Astrocyte of the cerebellum (primary cell): ENCODE results near the gene NUDT3.

Experiments used
- DNase-seq: peaks from one replicate; pipeline ENCODE4 v3.0.0-alpha.2; 2011; ENCODE audit warnings: low read depth
- H3K4me3 ChIP-seq: 2 replicates; pipeline ENCODE4 v1.5.1; 2011; ENCODE audit warnings: mild to moderate bottlenecking, low read depth, low read length, moderate library complexity
- in situ Hi-C: cut with HindIII; loops from 2 replicates; pipeline ENCODE4 v1.10.0; 2017; ENCODE audit warnings: low sequenced_read_pairs
- TF ChIP-seq, protein P1 (sequence below): IDR thresholded peaks from 2 replicates; pipeline ENCODE4 v1.5.1; 2012; ENCODE audit warnings: low read length, low read depth, moderate library complexity, mild to moderate bottlenecking; ENCODE audit errors: missing control alignments

The NUDT3 gene

DNA sequence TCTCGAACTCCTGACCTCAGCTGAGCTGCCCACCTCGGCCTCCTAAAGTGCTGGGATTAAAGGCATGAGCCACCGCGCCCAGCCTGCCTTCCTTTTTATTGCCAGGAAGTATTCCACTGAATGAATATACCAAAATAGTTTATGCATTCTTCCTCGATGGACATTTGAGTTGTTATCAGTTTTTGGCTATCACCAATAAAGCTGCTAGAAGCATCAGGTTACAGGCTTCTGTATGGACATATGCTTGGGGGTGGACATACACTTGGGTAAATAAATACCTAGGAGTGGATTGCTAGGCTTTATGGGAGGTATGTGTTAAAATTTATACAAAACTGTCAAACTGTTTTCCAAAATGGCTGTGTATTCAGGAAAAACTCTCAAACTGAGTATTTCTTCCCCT is 43.4 kb upstream of the NUDT3 start:
- in situ Hi-C loops = no loop called here
- H3K4me3 ChIP-seq = no peak overlapping the region
- no peak for DNase-seq
- TF ChIP-seq, protein P1, sequence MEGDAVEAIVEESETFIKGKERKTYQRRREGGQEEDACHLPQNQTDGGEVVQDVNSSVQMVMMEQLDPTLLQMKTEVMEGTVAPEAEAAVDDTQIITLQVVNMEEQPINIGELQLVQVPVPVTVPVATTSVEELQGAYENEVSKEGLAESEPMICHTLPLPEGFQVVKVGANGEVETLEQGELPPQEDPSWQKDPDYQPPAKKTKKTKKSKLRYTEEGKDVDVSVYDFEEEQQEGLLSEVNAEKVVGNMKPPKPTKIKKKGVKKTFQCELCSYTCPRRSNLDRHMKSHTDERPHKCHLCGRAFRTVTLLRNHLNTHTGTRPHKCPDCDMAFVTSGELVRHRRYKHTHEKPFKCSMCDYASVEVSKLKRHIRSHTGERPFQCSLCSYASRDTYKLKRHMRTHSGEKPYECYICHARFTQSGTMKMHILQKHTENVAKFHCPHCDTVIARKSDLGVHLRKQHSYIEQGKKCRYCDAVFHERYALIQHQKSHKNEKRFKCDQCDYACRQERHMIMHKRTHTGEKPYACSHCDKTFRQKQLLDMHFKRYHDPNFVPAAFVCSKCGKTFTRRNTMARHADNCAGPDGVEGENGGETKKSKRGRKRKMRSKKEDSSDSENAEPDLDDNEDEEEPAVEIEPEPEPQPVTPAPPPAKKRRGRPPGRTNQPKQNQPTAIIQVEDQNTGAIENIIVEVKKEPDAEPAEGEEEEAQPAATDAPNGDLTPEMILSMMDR = no peak

GRCh38 chr6:34425498-34426410 is 33.3 kb upstream of the NUDT3 start, which contains the start of gene RPS10:
TSS of gene RPS10 (minus strand) at chr6:34426069. CDS start at chr6:34425221, 848 bp downstream.
- in situ Hi-C loops = no loop called here
- DNase-seq = peak; percentile 78
- TF ChIP-seq, protein P1 = no peak
- peak within 1 kb of the TSS; percentile 97 for H3K4me3 ChIP-seq

GRCh38 chr6:34425132-34425497 is 32.6 kb upstream of the NUDT3 start:
- TF ChIP-seq, protein P1 = no peak
- DNase-seq = no peak
- H3K4me3 ChIP-seq = peak overlapping the region; percentile 97
- in situ Hi-C loops = no loop called here

DNA sequence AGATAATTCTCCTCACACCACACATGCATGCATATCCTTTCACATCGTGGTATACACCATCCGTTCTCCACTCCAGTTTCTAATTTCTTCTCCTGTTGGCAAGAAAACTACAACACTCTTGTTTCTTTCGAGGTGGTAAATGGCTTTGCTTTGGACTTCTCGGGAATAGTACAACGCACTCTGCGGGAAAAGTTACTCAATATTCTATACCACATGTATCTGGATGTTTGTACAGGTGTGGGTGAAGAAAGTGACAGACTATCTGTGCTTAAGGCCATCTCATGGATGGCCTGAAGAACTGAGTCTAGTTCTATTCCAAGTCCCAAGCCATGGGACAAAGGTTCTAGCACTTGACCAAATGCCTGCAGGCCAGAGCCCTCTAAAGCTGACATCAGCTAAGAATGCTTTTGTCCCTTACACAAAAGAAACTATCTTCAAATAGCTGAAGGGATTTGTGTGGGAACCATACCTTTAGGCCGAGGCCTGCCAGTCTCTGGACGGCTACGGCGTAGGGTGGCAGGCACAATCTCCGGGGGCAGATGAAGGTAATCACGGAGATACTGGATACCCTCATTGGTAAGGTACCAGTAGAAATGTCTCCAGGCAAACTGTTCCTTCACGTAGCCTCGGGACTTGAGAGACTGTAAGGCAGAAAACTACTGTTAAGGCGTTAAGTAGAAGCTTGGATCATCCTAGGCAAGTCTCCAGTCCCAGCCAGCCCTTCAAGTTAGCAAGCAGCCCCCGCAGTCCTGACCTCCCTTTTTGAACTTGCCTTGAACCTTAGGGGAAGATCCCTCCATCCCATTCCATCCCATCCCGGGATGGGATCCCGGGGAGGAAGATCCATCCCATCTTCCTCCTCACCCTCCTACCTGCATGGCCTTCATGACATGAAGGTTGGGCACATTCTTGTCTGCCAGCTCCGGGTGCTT is 32.0 kb upstream of the NUDT3 start:
- DNase-seq = no peak
- peak overlapping the region; percentile 97 for H3K4me3 ChIP-seq
- in situ Hi-C loops = no loop called here
- TF ChIP-seq, protein P1 = no peak

DNA sequence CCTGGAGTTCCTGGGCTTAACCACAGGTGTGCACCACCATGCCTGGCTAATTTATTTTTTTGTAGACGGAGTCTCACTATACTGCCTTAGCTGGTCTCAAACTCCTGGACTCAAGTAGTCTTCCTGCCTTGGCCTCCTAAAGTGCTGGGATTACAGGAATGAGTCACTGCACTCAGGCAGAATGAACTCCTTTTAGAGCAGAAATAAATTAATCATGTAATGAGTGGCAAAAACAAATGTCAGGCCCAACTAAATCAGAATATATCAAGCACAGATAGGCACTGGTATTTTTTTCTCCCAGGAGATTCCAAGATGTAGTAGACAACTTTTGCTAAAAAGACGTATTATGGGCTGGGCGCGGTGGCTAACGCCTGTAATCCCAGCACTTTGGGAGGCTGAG is 30.8 kb upstream of the NUDT3 start:
- TF ChIP-seq, protein P1 = no peak
- in situ Hi-C loops = no loop called here
- H3K4me3 ChIP-seq = no peak overlapping the region
- no peak for DNase-seq

- DNase-seq = no peak
- in situ Hi-C loops = no loop called here
- TF ChIP-seq, protein P1 = no peak
- no peak overlapping the region for H3K4me3 ChIP-seq
Observed at GRCh38 chr6:34418367-34418766, 25.9 kb upstream of the NUDT3 start.
